Measurements from ENCODE around the gene WDR47.

WDR47 gene

GRCh38 chr1:109045595-109045994, 3.7 kb upstream of the WDR47 start:
- Histone ChIP-seq H3F3A (ENCODE audit: low read depth) (no peaks in the 10 kb centered on the region), H3K9me3 (ENCODE audit: insufficient read depth, low read depth, low read length) (no peaks in the 10 kb centered on the region), H4K20me1 (ENCODE audit: insufficient read depth, low read length, poor library complexity, severe bottlenecking) (peaks cover 3% of the 10 kb centered on the region), H3K27me3 (ENCODE audit: insufficient read depth, low read length, poor library complexity, severe bottlenecking) (no peaks in the 10 kb centered on the region), H3K36me3 (ENCODE audit: insufficient read depth, low read length) (no peaks in the 10 kb centered on the region), H3K4me3 (ENCODE audit: low read length, poor library complexity, severe bottlenecking) (no peak overlapping the region), H3K9ac (ENCODE audit: low read depth, low read length, poor library complexity, severe bottlenecking) (no peak overlapping the region), H3K4me2 (ENCODE audit: low read depth, low read length, poor library complexity, severe bottlenecking) (no peak overlapping the region), H3K4me1 (ENCODE audit: insufficient read depth, low read length, poor library complexity, severe bottlenecking) (peaks cover 10% of the 10 kb centered on the region), H2AFZ (ENCODE audit: low read length) (no peak overlapping the region), H3K79me2 (ENCODE audit: insufficient read depth, low read length) (peaks cover 3% of the 10 kb centered on the region), H3K9me2 (replicated peaks; ENCODE audit: low read depth, low read length) (no peaks in the 10 kb centered on the region)
- no peak for TF ChIP-seq CTCF (conservative IDR thresholded peaks at IDR 0.05; ENCODE audit: low read length)
- TF ChIP-seq EZH2phosphoT487 (IDR thresholded peaks at IDR 0.05; ENCODE audit: borderline replicate concordance): no peak

DNA sequence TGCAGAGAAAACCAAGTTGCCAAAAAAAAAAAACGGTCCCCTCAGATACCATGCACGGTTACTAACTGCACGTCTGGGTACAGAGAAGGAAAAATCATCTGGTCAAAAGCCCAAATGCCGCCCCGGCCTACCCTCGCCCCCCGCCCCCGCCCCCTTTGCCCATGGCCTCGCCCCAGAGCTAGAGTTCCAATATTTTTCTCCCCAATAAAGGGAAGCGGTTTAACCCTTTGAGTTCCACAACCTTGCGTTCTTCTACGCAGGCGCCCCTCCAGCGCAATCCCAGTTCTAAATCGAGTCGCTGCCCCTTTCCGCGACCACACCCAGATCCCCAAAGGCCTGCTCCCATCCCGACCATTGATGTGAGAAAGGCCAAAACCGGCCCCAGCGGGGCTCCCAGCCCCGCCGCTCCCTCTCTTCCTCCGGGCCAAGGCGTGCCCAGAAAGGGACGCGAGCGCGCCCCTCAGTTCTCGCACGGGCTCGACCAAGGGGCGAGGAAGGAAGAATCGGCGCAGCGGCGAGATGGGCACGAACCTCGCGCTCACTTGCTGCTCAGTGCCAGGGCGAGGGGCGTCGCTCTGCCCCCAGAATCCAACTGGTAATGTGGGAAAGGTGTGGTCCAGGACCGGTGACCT, 797 bp downstream of the WDR47 start:
- H3K79me2 ChIP-seq (ENCODE audit: insufficient read depth, low read length): peaks cover 20% of the 10 kb centered on the region
- no peaks in the 10 kb centered on the region for H3K9me3 ChIP-seq (ENCODE audit: insufficient read depth, low read depth, low read length)
- H3K9ac ChIP-seq (ENCODE audit: low read depth, low read length, poor library complexity, severe bottlenecking): peak overlapping the region; percentile 78
- peak overlapping the region; percentile 92 for H3K4me2 ChIP-seq (ENCODE audit: low read depth, low read length, poor library complexity, severe bottlenecking)
- H3K36me3 ChIP-seq (ENCODE audit: insufficient read depth, low read length): no peaks in the 10 kb centered on the region
- H3K9me2 ChIP-seq (replicated peaks; ENCODE audit: low read depth, low read length): no peaks in the 10 kb centered on the region
- TF ChIP-seq EZH2phosphoT487 (IDR thresholded peaks at IDR 0.05; ENCODE audit: borderline replicate concordance): no peak
- no peak for TF ChIP-seq CTCF (conservative IDR thresholded peaks at IDR 0.05; ENCODE audit: low read length)
- H4K20me1 ChIP-seq (ENCODE audit: insufficient read depth, low read length, poor library complexity, severe bottlenecking): peaks cover 3% of the 10 kb centered on the region
- no peaks in the 10 kb centered on the region for H3F3A ChIP-seq (ENCODE audit: low read depth)
- peak overlapping the region; percentile 87 for H2AFZ ChIP-seq (ENCODE audit: low read length)
- H3K4me3 ChIP-seq (ENCODE audit: low read length, poor library complexity, severe bottlenecking): peak overlapping the region; percentile 91
- H3K4me1 ChIP-seq (ENCODE audit: insufficient read depth, low read length, poor library complexity, severe bottlenecking): peaks cover 18% of the 10 kb centered on the region
- no peaks in the 10 kb centered on the region for H3K27me3 ChIP-seq (ENCODE audit: insufficient read depth, low read length, poor library complexity, severe bottlenecking)

- peak overlapping the region; percentile 87; the same call in 1 of the 2 replicates for H2AFZ ChIP-seq (ENCODE audit: low read length)
- peak overlapping the region; percentile 91 for H3K4me3 ChIP-seq (ENCODE audit: low read length, poor library complexity, severe bottlenecking)
Observed at GRCh38 chr1:109040627-109040988, 1.3 kb downstream of the WDR47 start.

More at GRCh38 chr1:109040627-109040988, 1.3 kb downstream of the WDR47 start:
- H3K4me2 ChIP-seq (ENCODE audit: low read depth, low read length, poor library complexity, severe bottlenecking): peak overlapping the region; percentile 92
- no peaks in the 10 kb centered on the region for H3F3A ChIP-seq (ENCODE audit: low read depth)
- H3K27me3 ChIP-seq (ENCODE audit: insufficient read depth, low read length, poor library complexity, severe bottlenecking): no peaks in the 10 kb centered on the region
- peaks cover 18% of the 10 kb centered on the region for H3K4me1 ChIP-seq (ENCODE audit: insufficient read depth, low read length, poor library complexity, severe bottlenecking)
- peak overlapping the region; percentile 78 for H3K9ac ChIP-seq (ENCODE audit: low read depth, low read length, poor library complexity, severe bottlenecking)
- no peaks in the 10 kb centered on the region for H3K36me3 ChIP-seq (ENCODE audit: insufficient read depth, low read length)
- H4K20me1 ChIP-seq (ENCODE audit: insufficient read depth, low read length, poor library complexity, severe bottlenecking): peaks cover 3% of the 10 kb centered on the region
- no peaks in the 10 kb centered on the region for H3K9me2 ChIP-seq (replicated peaks; ENCODE audit: low read depth, low read length)
- no peaks in the 10 kb centered on the region for H3K9me3 ChIP-seq (ENCODE audit: insufficient read depth, low read depth, low read length)
- no peak for TF ChIP-seq EZH2phosphoT487 (IDR thresholded peaks at IDR 0.05; ENCODE audit: borderline replicate concordance)
- no peak for TF ChIP-seq CTCF (conservative IDR thresholded peaks at IDR 0.05; ENCODE audit: low read length)
- H3K79me2 ChIP-seq (ENCODE audit: insufficient read depth, low read length): peaks cover 23% of the 10 kb centered on the region

Data from Loucy (cell line).